ENCODE results near the gene P2RX5.

The P2RX5 gene

DNA sequence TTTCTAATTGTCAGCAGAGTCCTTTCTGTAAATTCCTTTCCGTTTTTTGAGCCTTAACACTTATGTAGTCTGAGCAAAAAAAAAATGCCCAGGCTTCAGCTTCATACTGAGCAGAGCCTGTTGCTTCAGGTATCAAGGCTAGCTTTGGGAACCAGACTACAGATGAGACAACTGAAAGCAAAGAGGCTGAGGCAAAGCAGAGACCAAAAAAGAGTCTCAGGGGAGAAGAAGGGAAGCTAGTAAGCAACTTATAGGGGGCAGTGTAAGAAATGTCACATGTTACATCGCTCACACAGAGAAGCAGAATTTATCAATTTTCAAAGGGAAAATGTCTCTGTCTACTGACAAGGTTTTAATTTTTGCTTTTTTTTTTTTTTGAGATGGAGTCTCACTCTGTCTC is 31.1 kb upstream of the P2RX5 start:
- Histone ChIP-seq H3K27me3 (replicated peaks; ENCODE audit: control insufficient read depth, insufficient read depth, low read length) (no peaks in the 10 kb centered on the region), H3K36me3 (ENCODE audit: control insufficient read depth, insufficient read depth, low read length) (peaks cover 9% of the 10 kb centered on the region), H3K4me3 (replicated peaks; ENCODE audit: low read depth, low read length) (no peak overlapping the region)
- DNase-seq (ENCODE audit: extremely low read depth, insufficient read length): peak; percentile 69
- TF ChIP-seq, protein P1, sequence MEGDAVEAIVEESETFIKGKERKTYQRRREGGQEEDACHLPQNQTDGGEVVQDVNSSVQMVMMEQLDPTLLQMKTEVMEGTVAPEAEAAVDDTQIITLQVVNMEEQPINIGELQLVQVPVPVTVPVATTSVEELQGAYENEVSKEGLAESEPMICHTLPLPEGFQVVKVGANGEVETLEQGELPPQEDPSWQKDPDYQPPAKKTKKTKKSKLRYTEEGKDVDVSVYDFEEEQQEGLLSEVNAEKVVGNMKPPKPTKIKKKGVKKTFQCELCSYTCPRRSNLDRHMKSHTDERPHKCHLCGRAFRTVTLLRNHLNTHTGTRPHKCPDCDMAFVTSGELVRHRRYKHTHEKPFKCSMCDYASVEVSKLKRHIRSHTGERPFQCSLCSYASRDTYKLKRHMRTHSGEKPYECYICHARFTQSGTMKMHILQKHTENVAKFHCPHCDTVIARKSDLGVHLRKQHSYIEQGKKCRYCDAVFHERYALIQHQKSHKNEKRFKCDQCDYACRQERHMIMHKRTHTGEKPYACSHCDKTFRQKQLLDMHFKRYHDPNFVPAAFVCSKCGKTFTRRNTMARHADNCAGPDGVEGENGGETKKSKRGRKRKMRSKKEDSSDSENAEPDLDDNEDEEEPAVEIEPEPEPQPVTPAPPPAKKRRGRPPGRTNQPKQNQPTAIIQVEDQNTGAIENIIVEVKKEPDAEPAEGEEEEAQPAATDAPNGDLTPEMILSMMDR (IDR thresholded peaks at IDR 0.05; ENCODE audit: insufficient read depth, low read length, poor library complexity, severe bottlenecking): no peak

DNA sequence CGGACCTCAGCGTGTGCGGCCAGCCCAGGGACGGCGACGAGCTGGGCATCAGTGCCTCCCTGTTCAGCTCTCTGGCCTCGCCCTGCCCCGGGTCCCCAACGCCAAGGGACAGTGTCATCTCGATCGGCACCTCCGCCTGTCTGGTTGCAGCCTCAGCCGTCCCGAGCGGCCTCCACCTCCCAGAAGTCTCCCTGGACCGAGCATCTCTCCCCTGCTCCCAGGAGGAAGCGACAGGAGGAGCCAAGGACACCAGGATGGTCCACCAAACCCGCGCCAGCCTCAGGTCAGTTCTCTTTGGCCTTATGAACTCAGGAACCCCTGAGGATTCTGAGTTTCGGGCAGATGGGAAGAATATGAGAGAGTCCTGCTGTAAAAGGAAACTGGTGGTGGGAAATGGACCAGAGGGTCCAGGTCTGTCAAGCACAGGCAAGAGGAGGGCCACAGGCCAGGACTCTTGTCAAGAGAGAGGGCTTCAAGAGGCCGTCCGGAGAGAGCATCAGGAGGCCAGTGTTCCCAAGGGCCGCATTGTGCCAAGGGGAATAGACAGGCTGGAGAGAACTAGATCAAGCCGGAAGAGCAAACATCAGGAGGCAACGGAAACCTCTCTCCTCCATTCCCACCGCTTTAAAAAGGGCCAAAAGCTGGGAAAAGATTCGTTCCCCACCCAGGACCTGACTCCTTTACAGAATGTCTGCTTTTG is 28.6 kb upstream of the P2RX5 start:
- Histone ChIP-seq H3K27me3 (replicated peaks; ENCODE audit: control insufficient read depth, insufficient read depth, low read length) (no peaks in the 10 kb centered on the region), H3K36me3 (ENCODE audit: control insufficient read depth, insufficient read depth, low read length) (peaks cover 9% of the 10 kb centered on the region), H3K4me3 (replicated peaks; ENCODE audit: low read depth, low read length) (peak overlapping the region; percentile 97)
- no peak for DNase-seq (ENCODE audit: extremely low read depth, insufficient read length)
- TF ChIP-seq, protein P1 (IDR thresholded peaks at IDR 0.05; ENCODE audit: insufficient read depth, low read length, poor library complexity, severe bottlenecking): no peak

DNA sequence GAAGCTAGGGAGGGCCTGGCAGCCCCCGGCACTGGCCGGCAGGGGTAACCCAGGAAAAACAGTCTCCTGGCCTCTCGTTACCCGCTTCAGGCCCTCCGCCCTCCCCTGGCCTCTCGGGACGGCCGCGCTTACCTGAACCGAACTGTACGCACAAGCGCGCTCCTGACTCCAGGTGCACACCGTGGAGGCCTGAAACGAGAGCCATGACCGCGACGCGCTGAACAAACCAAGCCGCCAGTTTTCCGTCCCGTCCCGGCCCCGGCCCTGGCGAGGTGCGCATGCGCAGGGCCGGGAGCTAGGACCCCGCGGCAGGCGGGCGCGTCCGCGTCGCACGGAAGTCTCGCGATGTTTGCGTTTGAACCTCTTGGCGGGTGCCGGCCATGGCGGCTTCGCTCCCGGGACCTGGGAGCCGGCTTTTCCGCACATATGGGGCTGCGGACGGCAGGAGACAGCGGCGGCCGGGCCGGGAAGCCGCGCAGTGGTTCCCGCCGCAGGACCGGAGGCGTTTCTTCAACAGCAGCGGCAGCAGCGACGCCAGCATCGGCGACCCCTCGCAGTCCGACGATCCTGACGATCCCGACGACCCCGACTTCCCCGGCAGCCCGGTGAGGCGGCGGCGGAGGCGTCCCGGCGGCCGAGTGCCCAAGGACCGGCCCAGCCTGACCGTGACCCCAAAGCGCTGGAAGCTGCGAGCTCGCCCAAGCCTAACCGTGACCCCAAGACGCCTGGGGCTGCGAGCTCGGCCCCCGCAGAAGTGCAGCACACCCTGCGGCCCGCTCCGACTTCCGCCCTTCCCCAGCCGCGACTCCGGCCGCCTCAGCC is 27.8 kb upstream of the P2RX5 start, which contains the start of gene HASPIN:
Gene HASPIN (plus strand): TSS at position 348 of the 822 bp plus-strand sequence. CDS start 33 bp downstream, at position 381.
- H3K36me3 ChIP-seq (ENCODE audit: control insufficient read depth, insufficient read depth, low read length): peaks cover 9% of the 10 kb centered on the region
- DNase-seq (ENCODE audit: extremely low read depth, insufficient read length): peak; percentile 94
- H3K27me3 ChIP-seq (replicated peaks; ENCODE audit: control insufficient read depth, insufficient read depth, low read length): no peaks in the 10 kb centered on the region
- H3K4me3 ChIP-seq (replicated peaks; ENCODE audit: low read depth, low read length): peak within 1 kb of the TSS; percentile 97
- TF ChIP-seq, protein P1 (IDR thresholded peaks at IDR 0.05; ENCODE audit: insufficient read depth, low read length, poor library complexity, severe bottlenecking): peak; percentile 28

DNA sequence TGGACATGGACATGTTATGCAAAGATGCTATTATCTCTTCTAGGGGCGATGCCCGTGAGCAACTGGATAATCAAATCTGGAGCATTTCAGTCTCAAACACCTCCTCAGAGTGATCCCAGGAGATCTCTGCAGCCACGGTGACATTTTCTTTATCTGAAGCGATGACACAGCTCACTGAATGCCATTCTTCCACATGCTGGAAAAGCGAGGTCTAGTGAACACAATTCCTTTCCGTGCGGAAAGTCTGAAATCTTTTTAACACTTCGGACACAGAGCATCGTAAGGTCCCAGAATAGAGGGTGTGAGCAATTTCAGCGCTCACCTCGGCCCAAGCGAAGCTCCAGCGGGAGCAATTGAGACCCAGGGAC is 27.2 kb upstream of the P2RX5 start:
- DNase-seq (ENCODE audit: extremely low read depth, insufficient read length): no peak
- H3K36me3 ChIP-seq (ENCODE audit: control insufficient read depth, insufficient read depth, low read length): peaks cover 9% of the 10 kb centered on the region
- peak overlapping the region; percentile 97 for H3K4me3 ChIP-seq (replicated peaks; ENCODE audit: low read depth, low read length)
- TF ChIP-seq, protein P1 (IDR thresholded peaks at IDR 0.05; ENCODE audit: insufficient read depth, low read length, poor library complexity, severe bottlenecking): no peak
- no peaks in the 10 kb centered on the region for H3K27me3 ChIP-seq (replicated peaks; ENCODE audit: control insufficient read depth, insufficient read depth, low read length)

DNA sequence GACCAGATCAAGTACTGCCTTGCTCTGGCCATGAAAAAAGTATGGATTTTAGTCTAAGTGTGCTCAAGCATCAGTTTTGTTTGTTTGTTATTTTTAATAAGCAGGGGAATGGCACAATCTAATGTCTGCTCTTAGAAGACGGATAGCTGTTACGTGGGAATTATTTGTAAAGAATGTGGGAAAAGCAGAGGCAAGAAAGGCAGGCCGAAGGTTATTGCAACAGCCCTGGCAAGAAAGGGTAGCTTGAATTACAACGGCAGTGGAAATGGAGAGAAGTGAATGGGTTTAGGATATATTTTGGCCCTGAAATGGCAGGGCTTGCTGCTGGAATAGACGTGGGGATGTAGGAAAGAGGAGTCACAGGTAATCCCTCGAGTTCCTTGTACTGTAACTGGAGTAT is 26.8 kb upstream of the P2RX5 start:
- TF ChIP-seq, protein P1 (IDR thresholded peaks at IDR 0.05; ENCODE audit: insufficient read depth, low read length, poor library complexity, severe bottlenecking): no peak
- no peak for DNase-seq (ENCODE audit: extremely low read depth, insufficient read length)
- Histone ChIP-seq H3K36me3 (ENCODE audit: control insufficient read depth, insufficient read depth, low read length) (peaks cover 8% of the 10 kb centered on the region), H3K27me3 (replicated peaks; ENCODE audit: control insufficient read depth, insufficient read depth, low read length) (no peaks in the 10 kb centered on the region), H3K4me3 (replicated peaks; ENCODE audit: low read depth, low read length) (peak overlapping the region; percentile 97)

Measured in GM06990 (cell line).